H1 (cell line): ENCODE measurements around the gene ARMH3. TPM values are rescaled to one million over a fixed set of nuclear protein-coding genes. Genes with fewer than 3 reads are reported as not detected.

ENCODE experiments used
- CTCF ChIA-PET: fragments of 300-600 bp; sonication (Branson Sonifier 250); formaldehyde crosslinking; loops from one replicate; lab custom pipeline; 2021; ENCODE audit not compliant: partially characterized antibody; lab: Charles Lee
- POLR2A ChIA-PET: fragments of 300-600 bp; sonication (Branson Sonifier 250); formaldehyde crosslinking; loops from one replicate; lab custom pipeline; 2021; ENCODE audit warnings: inconsistent platforms; ENCODE audit not compliant: partially characterized antibody; lab: Charles Lee
- DNase-seq, 2 experiments: peaks; one replicate each; pipeline versions ENCODE4 v3.0.0 to v3.0.0-alpha.2; 2010 to 2022; ENCODE audit warnings: low spot score in 2 of 2, low read depth in 1 of 2, mixed read lengths in 1 of 2
- FAIRE-seq: peaks from 2 replicates; lab custom pipeline; 2011; peaks lifted over from hg19 to GRCh38; lab: Jason Lieb, UNC
- H2AFZ ChIP-seq: 2 replicates; pipeline ENCODE4 v1.8.1; 2012; ENCODE audit warnings: low read length, inconsistent platforms
- H2AK5ac ChIP-seq: 2 replicates; pipeline ENCODE4 v1.6.1; 2013; ENCODE audit warnings: low read depth, low read length
- H2BK120ac ChIP-seq: replicated peaks from 2 replicates; pipeline ENCODE3; 2013; ENCODE audit warnings: low read depth, low read length, inconsistent platforms
- H2BK12ac ChIP-seq: 2 replicates; pipeline ENCODE4 v1.6.1; 2013; ENCODE audit warnings: low read depth, low read length
- H2BK15ac ChIP-seq: 2 replicates; pipeline ENCODE4 v1.6.1; 2013; ENCODE audit warnings: low read length
- H2BK20ac ChIP-seq: 2 replicates; pipeline ENCODE4 v1.6.1; 2013; ENCODE audit warnings: low read length
- H2BK5ac ChIP-seq: 2 replicates; pipeline ENCODE4 v1.6.1; 2013; ENCODE audit warnings: low read depth, low read length
- H3K14ac ChIP-seq: 2 replicates; pipeline ENCODE4 v1.6.1; 2013; ENCODE audit warnings: inconsistent platforms; ENCODE audit not compliant: insufficient read length
- H3K18ac ChIP-seq: 2 replicates; pipeline ENCODE4 v1.6.1; 2013; ENCODE audit warnings: low read length; ENCODE audit errors: extremely low read depth
- H3K23ac ChIP-seq: 2 replicates; pipeline ENCODE4 v1.6.1; 2013; ENCODE audit warnings: inconsistent platforms; ENCODE audit not compliant: insufficient read length
- H3K23me2 ChIP-seq: 2 replicates; pipeline ENCODE4 v1.6.1; 2013; ENCODE audit warnings: low read depth, low read length
- H3K27ac ChIP-seq: 2 replicates; pipeline ENCODE4 v1.6.1; 2011; ENCODE audit warnings: low read depth, low read length, inconsistent platforms
- H3K27me3 ChIP-seq, 4 experiments: replicated peaks in 1 of 4; 1 replicate in 1 of 4; 2 replicates in 3 of 4; pipeline versions ENCODE4 v1.6.1 to v1.8.1; 2011 to 2013; ENCODE audit warnings: low read length in 3 of 4, mild to moderate bottlenecking in 3 of 4, inconsistent platforms in 2 of 4, mixed read lengths in 2 of 4, moderate library complexity in 1 of 4; ENCODE audit not compliant: control insufficient read depth in 3 of 4, insufficient read depth in 3 of 4; ENCODE audit errors: extremely low read depth in 1 of 4
- H3K36me3 ChIP-seq, 4 experiments: 2 replicates each; pipeline versions ENCODE4 v1.6.1 to v1.8.1; 2011 to 2013; ENCODE audit warnings: mild to moderate bottlenecking in 4 of 4, low read length in 3 of 4, moderate library complexity in 2 of 4, control low read depth in 1 of 4, inconsistent platforms in 1 of 4; ENCODE audit not compliant: insufficient read depth in 4 of 4, control insufficient read depth in 2 of 4
- H3K4ac ChIP-seq: replicated peaks from 2 replicates; pipeline ENCODE3; 2013; ENCODE audit warnings: low read length, low read depth, mixed read lengths, inconsistent platforms; ENCODE audit not compliant: insufficient read length
- H3K4me1 ChIP-seq, 4 experiments: replicated peaks in 1 of 4; 1 replicate in 1 of 4; 2 replicates in 3 of 4; pipeline versions ENCODE4 v1.6.1 to v1.8.1; 2011 to 2013; ENCODE audit warnings: low read length in 3 of 4, inconsistent platforms in 2 of 4, mixed read lengths in 1 of 4; ENCODE audit not compliant: insufficient read depth in 4 of 4, control insufficient read depth in 3 of 4
- H3K4me2 ChIP-seq, 2 experiments: 2 replicates each; pipeline versions ENCODE4 v1.6.1 to v1.8.1; 2011 to 2013; ENCODE audit warnings: low read depth in 2 of 2, low read length in 2 of 2, control low read depth in 1 of 2, inconsistent platforms in 1 of 2, mild to moderate bottlenecking in 1 of 2; ENCODE audit not compliant: insufficient read depth in 1 of 2
- H3K4me3 ChIP-seq, 4 experiments: fragments of 200-600, 300-600 bp in 1 of 4; sonication (generic), shearing (Covaris generic), sonication (Bioruptor Twin) in 1 of 4; 2 replicates each; pipeline versions ENCODE4 v1.5.1 to v1.8.1; 2011 to 2016; ENCODE audit warnings: low read length in 4 of 4, low read depth in 3 of 4, control low read depth in 2 of 4, inconsistent platforms in 2 of 4, mild to moderate bottlenecking in 2 of 4, mixed read lengths in 1 of 4, moderate library complexity in 1 of 4; ENCODE audit not compliant: insufficient read depth in 2 of 4; ENCODE audit errors: extremely low read depth in 1 of 4
- H3K56ac ChIP-seq: replicated peaks from 2 replicates; pipeline ENCODE3; 2013; ENCODE audit warnings: low read depth, mild to moderate bottlenecking, mixed read lengths, low read length, inconsistent platforms; ENCODE audit not compliant: insufficient read length
- H3K79me1 ChIP-seq: 2 replicates; pipeline ENCODE4 v1.6.1; 2013; ENCODE audit warnings: low read depth, low read length, control low read depth
- H3K79me2 ChIP-seq, 2 experiments: 2 replicates each; pipeline versions ENCODE4 v1.6.1 to v1.8.1; 2012 to 2013; ENCODE audit warnings: low read length in 2 of 2, mild to moderate bottlenecking in 2 of 2, inconsistent platforms in 1 of 2; ENCODE audit not compliant: insufficient read depth in 2 of 2, control insufficient read depth in 1 of 2
- H3K9ac ChIP-seq, 4 experiments: replicated peaks in 1 of 4; 1 replicate in 1 of 4; 2 replicates in 3 of 4; pipeline versions ENCODE4 v1.6.1 to v1.8.1; 2011 to 2013; ENCODE audit warnings: low read depth in 3 of 4, low read length in 3 of 4, control low read depth in 2 of 4, mild to moderate bottlenecking in 2 of 4, moderate library complexity in 2 of 4, inconsistent platforms in 1 of 4; ENCODE audit errors: extremely low read depth in 1 of 4
- H3K9me3 ChIP-seq, 2 experiments: 2 replicates each; pipeline versions ENCODE4 v1.6.1 to v1.8.1; 2012 to 2013; ENCODE audit warnings: mild to moderate bottlenecking in 2 of 2, moderate library complexity in 2 of 2, control low read depth in 1 of 2, inconsistent platforms in 1 of 2, low read depth in 1 of 2, low read length in 1 of 2, mixed read lengths in 1 of 2; ENCODE audit not compliant: insufficient read depth in 2 of 2
- H4K20me1 ChIP-seq, 2 experiments: replicated peaks in 1 of 2; 2 replicates each; pipeline versions ENCODE3 to v1.8.1; 2011 to 2013; ENCODE audit warnings: inconsistent platforms in 2 of 2, low read length in 2 of 2, mild to moderate bottlenecking in 1 of 2; ENCODE audit not compliant: insufficient read depth in 2 of 2, control insufficient read depth in 1 of 2
- H4K5ac ChIP-seq: 2 replicates; pipeline ENCODE4 v1.6.1; 2013; ENCODE audit warnings: low read length, low read depth, mixed read lengths, inconsistent platforms; ENCODE audit not compliant: insufficient read length
- H4K8ac ChIP-seq: 2 replicates; pipeline ENCODE4 v1.8.0; 2013; ENCODE audit warnings: mild to moderate bottlenecking, moderate library complexity, low read length, inconsistent platforms; ENCODE audit not compliant: insufficient read depth; ENCODE audit errors: extremely low read depth
- H4K91ac ChIP-seq: replicated peaks from 2 replicates; pipeline ENCODE3; 2013; ENCODE audit warnings: low read length, mixed read lengths, inconsistent platforms; ENCODE audit not compliant: insufficient read length
- ASH2L ChIP-seq: fragments of 200-600, 300-600 bp; sonication (generic); IDR thresholded peaks from one replicate; pipeline ENCODE4 v1.7.1; 2017; ENCODE audit warnings: low read length
- KDM4A ChIP-seq: IDR thresholded peaks from one replicate; pipeline ENCODE4 v1.7.1; 2012; ENCODE audit warnings: low read depth, mild to moderate bottlenecking, moderate library complexity, low read length, inconsistent platforms; ENCODE audit not compliant: severe bottlenecking
- POU5F1 ChIP-seq: IDR thresholded peaks from 2 replicates; pipeline ENCODE4 v1.6.1; 2011; ENCODE audit warnings: low read depth, mild to moderate bottlenecking, low read length, moderate library complexity
- RBBP5 ChIP-seq: IDR thresholded peaks from 2 replicates; pipeline ENCODE4 v1.7.1; 2012; ENCODE audit warnings: low read depth, mild to moderate bottlenecking, inconsistent platforms, low read length, moderate library complexity, borderline replicate concordance
- SIRT6 ChIP-seq: IDR thresholded peaks from one replicate; pipeline ENCODE4 v1.7.1; 2012; ENCODE audit warnings: low read length, inconsistent platforms
- SRF ChIP-seq: IDR thresholded peaks from 2 replicates; pipeline ENCODE4 v1.6.1; 2011; ENCODE audit warnings: mild to moderate bottlenecking, low read depth, low read length, moderate library complexity
- YY1 ChIP-seq: IDR thresholded peaks from 2 replicates; pipeline ENCODE4 v1.6.1; 2011; ENCODE audit warnings: low read depth, mild to moderate bottlenecking, low read length
- WGBS, 2 experiments: shearing (Covaris generic) in 1 of 2; methylation state at CpG; one replicate each; pipeline versions ENCODE4 v1.1.6 to v1.1.7; 2013 to 2015; ENCODE audit warnings: low lambda C conversion rate in 2 of 2, mixed read lengths in 2 of 2, inconsistent platforms in 1 of 2, low coverage in 1 of 2, missing lambda C conversion rate in 1 of 2; ENCODE audit not compliant: insufficient replicate concordance in 2 of 2, insufficient coverage in 1 of 2, insufficient read length in 1 of 2; ENCODE audit errors: extremely low coverage in 1 of 2, missing lambda C conversion rate in 1 of 2; 5-methylcytosine and 5-hydroxymethylcytosine counted together
- polyA plus RNA-seq, 7 experiments: library from polyadenylated mRNA; depleted of rRNA in 3 of 7; stranded (reverse) in 5 of 7; unstranded in 2 of 7; fragments of >200 nt in 5 of 7; fragments of 200-250 nt in 2 of 7; gene quantifications; 1 replicate in 5 of 7; 2 replicates in 1 of 7; 4 replicates in 1 of 7; pipeline versions ENCODE4 v1.2.1 to v1.2.3, GENCODE V29; 2011 to 2013; ENCODE audit warnings: missing spikeins in 2 of 7, mixed read lengths in 2 of 7
- total RNA-seq: library from RNA; stranded (reverse); fragmentation: NEBNext Ultra II Directional; extraction: Animal tissue kit (Norgen Biotek cat#: 25700); gene quantifications from 2 replicates; pipeline ENCODE4 v1.2.1, GENCODE V29; 2021
- TF ChIP-seq, protein P1 (sequence below): IDR thresholded peaks from 2 replicates; pipeline ENCODE4 v1.6.1; 2011; ENCODE audit warnings: low read length, improper control_type of control experiment

ARMH3 gene
- total and polyA plus RNA-seq, 2 of the 8 experiments (the other 6 are each of a cell fraction or from before 2014, with no cell fraction given), result 11.6 to 18.3 TPM

DNA sequence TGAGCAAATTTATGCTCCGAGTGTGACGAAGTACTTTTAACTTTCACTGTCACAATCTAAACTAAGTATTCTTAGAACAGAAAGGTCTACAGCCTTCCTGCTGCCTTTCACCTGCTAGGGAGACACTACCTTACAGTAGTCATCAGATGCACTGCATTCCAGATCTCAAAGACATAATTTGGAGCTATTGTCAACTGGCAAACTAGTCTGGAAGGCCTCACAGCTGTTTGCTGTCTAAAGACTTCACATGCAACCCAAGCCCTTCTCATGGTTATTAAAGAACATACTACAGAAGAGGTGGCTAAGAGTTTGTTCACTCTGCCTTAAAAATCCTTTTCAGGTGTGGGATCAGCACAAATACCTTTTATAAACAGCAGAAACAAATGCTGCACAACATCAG lies 120.5 kb downstream of the ARMH3 start:
- H2BK12ac ChIP-seq, result no peak overlapping the region
- H3K56ac ChIP-seq, result no peak overlapping the region
- H2BK15ac ChIP-seq, result no peak overlapping the region
- H3K4me2 ChIP-seq, result no peak overlapping the region
- no peak overlapping the region for H4K91ac ChIP-seq
- H3K18ac ChIP-seq, result no peak overlapping the region
- H4K5ac ChIP-seq, result no peak overlapping the region
- no peaks in the 10 kb centered on the region for H4K20me1 ChIP-seq
- H3K23me2 ChIP-seq, result no peaks in the 10 kb centered on the region
- no peak overlapping the region for H3K9ac ChIP-seq
- no peaks in the 10 kb centered on the region for H3K79me2 ChIP-seq
- H2BK20ac ChIP-seq, result no peak overlapping the region
- TF ChIP-seq ASH2L (no peak), SIRT6 (no peak), SRF (no peak), YY1 (no peak), POU5F1 (no peak), RBBP5 (no peak), KDM4A (no peak)
- TF ChIP-seq, protein P1, sequence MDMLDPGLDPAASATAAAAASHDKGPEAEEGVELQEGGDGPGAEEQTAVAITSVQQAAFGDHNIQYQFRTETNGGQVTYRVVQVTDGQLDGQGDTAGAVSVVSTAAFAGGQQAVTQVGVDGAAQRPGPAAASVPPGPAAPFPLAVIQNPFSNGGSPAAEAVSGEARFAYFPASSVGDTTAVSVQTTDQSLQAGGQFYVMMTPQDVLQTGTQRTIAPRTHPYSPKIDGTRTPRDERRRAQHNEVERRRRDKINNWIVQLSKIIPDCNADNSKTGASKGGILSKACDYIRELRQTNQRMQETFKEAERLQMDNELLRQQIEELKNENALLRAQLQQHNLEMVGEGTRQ, result no peak
- H2AK5ac ChIP-seq, result no peak overlapping the region
- no peaks in the 10 kb centered on the region for H3K36me3 ChIP-seq
- ChIA-PET POLR2A (interaction anchor here (0.8 to 1.5 kb wide), 2 partner anchors 23 to 66 kb away, joined by 3 read pairs; no protein-coding TSS in a partner anchor), CTCF (interaction anchor here (0.7 to 1.8 kb wide), 4 partner anchors 46 to 471 kb away, joined by 3 to 6 read pairs (median 4); no protein-coding TSS in a partner anchor)
- H3K27ac ChIP-seq, result no peak overlapping the region
- H3K27me3 ChIP-seq, result no peaks in the 10 kb centered on the region
- H3K14ac ChIP-seq, result no peak overlapping the region
- H3K9me3 ChIP-seq, result no peaks in the 10 kb centered on the region
- no peak overlapping the region for H4K8ac ChIP-seq
- H3K4me1 ChIP-seq, result peaks cover 0 to 3% (median 0%) of the 10 kb centered on the region in 4 experiments; a peak in 2 of 7 replicates
- no peak for DNase-seq
- no peaks in the 10 kb centered on the region for H3K79me1 ChIP-seq
- 87% methylated on average over 2 of the region's 2 CpGs; no CpG with 5 or more reads in 1 of the 2 experiments for WGBS, 2 experiments
- H3K4me3 ChIP-seq, result no peak overlapping the region
- no peak overlapping the region for H3K4ac ChIP-seq
- no peak overlapping the region for H3K23ac ChIP-seq
- H2BK5ac ChIP-seq, result no peak overlapping the region
- no peak for FAIRE-seq
- no peak overlapping the region for H2AFZ ChIP-seq
- H2BK120ac ChIP-seq, result no peak overlapping the region
